DMS 273 (cell line): ENCODE measurements around the gene CDC42BPB.
A peak's percentile ranks its signal among the peaks of the same experiment; 100 is the strongest.

Experiments used
- DNase-seq: peaks from one replicate; lab custom pipeline; 2025; ENCODE audit not compliant: unreplicated experiment; lab: John Stamatoyannopoulos, UW

The CDC42BPB gene

DNA sequence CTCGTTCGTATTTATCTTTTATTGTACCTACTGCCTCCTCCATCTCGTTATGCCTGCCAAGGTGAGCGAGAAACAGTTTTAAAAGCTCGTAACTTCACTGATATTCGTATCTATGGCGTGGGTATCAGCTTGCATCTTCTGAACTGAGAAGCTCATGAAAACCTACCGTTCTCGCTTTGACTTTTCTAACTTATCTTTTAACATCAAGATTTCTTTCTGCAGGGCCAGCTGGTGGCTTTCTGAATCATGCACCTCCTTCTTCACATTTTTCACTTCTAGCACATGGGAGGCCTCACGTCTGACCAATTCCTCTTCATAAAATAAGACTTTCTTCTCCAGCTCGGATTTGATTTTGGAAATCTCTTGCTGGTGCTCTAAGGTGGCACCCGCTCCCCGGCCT, 89.0 kb downstream of the CDC42BPB start:
- DNase-seq: no peak

DNA sequence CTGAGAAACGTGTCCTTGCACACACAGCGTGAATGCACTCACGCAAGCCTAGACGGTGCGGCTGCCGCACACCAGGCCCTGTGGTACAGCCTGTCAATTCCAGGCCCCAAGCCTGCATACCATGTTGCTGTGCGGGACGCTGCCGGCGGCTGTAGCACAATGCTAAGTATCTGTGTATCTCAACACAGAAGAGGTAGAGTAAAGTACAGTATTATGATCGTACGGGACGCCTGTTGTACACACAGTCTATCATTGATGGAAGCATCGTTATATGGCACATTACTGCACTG, 89.9 kb downstream of the CDC42BPB start:
- no peak for DNase-seq

DNA sequence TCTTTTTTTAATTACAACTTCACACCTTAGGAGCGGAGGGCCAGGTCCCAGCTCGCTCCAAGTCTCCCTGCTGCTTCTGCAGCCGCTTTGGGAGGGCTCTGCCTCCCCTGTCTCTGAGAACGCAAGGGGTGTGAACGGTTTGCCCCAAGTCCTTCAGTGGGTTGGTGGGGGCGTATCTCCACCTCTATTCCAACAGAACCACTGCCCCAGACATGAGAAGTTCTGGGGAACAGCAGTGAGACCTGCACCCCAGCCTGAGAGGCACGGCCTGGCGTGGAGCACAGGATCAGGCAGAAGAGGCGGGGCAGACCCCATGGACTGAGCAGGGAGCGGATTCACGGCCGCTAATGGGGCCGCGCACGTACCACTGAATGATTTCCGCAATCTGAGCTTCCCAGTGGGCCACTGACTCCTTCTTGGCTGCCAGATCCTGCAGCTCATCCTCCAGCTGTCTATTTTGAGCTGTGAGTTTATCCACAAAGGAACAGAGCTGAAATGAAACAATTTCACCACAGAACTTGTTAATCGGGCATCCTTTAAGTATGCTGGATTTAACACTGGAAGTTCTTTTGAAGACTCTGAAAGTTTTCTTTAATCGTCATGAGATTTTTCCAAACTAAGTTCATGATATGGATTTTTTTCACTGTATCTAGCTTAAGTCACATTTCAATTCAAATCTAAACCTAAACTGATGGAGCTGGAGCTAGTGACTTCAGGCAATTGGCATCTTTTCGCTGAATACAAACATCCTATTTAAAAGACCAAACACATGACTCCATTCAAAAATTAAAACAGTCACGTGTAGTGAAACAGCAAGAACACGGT, 90.5 kb downstream of the CDC42BPB start:
- DNase-seq: no peak

DNA sequence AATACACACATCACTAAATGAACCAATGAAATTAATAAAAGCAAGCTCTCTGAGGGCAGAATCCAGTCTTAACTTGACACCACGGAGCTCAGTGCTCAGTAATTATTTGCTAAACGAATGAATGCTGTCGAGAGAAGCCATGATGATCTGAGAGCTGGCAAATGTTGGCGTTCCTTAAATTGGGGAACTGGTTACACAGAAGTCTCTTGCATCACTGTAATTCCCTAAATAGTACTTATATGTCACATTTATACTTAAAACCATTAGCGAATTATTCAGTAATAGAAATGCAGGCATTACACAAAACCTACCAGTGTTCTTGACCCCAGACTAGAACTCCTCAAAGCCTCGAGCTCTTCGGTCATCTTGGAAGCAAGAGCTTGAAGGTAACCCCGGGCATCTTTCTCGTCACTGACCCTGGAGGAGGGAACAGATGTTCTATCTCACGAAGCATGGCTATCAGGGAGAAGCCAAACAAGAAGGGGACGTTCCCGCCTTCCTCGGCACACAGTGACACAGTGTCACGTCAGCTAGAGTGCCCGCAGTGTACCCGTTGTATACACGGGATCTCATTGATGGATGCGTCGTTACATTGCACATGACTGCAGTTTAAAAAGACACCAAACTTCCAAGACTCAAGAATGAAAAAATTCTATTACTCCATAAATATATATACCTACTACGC, 91.2 kb downstream of the CDC42BPB start:
- DNase-seq: no peak

DNA sequence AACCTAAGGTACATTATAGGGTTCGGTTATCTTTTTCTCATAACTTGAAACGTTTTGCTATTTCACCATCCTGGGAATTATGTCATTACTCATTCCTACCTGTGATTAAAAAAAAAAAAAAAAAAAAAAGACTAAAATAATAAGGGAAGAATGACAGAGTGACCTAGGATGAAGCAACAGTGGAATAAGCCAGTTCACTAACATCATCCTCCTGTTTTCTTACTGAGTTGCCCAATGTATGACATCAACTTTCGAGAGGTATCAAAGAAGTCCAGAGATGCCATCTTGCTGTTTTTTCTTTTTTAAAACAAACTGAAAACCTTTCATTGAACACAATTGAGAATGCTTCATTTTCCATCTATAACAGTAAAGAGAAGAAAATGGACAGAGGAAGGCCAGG, 92.1 kb downstream of the CDC42BPB start:
- no peak for DNase-seq

DNA sequence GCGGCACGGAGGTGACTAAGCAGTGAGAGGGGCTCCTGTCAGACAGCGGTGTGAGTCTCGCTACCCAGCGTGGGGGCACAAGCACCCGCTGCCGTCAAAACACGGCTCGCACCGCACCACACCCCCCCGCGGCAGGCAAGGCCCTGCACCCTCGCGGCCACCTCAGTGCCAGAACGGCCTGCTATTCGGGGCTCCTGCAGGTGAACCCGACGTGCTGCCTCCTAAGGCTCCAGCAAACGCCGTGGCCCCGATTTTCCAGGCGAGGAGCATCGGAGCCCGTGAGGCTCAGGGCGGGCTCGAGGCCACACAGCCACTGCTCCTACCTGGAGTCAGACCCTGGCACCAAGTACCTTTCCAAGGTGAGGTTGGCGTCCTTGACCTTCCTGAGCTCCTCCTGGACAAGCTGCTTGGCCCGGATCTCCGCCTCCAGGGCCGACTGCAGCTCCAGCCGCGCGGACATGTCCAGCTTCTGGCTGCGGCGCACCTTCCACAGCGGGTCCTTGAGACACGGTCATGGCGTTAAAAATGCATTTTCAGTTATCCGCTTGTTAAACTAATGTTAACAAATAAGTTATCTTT, 93.1 kb downstream of the CDC42BPB start:
- DNase-seq: no peak

DNA sequence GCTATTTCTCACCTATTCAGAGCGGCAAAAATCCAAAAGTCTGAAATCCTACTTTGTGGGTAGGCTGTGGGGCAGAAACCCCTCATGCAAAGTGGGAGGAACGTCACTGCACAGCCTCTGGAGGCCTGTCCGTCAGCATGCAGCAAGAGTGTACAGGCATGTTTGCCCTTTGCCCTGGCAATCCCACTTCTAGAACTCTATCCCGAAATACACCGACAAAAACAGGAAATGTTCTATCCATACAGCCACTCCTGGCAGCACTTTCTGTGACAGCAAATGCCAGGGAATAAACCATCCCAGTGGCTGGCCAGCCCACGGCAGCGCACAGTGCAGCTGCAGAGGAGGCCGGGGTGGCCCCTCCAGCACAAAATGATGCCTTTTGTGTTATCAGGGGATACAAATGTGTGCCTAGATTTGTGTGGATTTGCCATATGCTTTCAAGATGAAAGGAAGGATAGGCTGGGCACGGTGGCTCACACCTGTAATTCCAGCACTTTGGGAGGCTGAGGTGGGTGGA, 95.2 kb downstream of the CDC42BPB start:
- no peak for DNase-seq

DNA sequence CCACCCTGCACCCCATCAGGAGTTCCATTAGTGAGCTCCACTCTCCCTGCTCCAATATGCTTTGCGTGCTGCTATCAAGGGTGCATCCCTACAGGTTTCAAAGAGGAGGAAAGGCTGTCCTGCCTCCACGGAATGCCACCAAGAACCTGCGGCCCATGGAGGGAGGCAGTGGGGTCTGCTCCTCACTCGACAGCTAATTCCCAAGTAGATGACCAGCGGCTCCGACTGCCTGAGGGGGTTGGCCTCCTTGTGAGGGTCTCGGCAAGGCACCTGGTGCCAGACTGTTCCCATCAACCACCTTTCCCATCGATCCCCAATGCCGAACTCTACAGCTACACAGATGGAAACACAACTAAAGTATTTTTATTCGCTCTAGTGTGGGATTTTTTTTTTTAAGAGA, 98.9 kb downstream of the CDC42BPB start:
- DNase-seq: no peak

DNA sequence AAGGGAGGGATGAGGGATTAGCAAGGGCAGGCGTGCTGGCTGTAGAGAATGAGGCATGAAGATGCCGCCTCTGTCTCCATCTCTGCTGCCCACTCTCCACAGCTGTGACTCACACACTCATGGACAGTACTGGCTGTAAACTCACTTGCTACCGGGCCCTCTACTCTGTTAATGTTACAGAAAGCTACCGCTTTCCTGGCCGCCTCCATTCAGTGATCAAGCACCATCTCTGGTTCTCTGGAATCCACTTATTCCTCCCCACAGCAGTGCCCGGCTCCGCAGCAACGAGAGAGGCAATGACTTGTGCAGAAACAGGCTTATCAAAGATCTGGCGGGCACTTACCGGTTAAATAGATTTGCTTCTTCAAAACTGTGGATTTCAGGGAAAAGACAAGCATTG, 100.1 kb downstream of the CDC42BPB start:
- DNase-seq: no peak

DNA sequence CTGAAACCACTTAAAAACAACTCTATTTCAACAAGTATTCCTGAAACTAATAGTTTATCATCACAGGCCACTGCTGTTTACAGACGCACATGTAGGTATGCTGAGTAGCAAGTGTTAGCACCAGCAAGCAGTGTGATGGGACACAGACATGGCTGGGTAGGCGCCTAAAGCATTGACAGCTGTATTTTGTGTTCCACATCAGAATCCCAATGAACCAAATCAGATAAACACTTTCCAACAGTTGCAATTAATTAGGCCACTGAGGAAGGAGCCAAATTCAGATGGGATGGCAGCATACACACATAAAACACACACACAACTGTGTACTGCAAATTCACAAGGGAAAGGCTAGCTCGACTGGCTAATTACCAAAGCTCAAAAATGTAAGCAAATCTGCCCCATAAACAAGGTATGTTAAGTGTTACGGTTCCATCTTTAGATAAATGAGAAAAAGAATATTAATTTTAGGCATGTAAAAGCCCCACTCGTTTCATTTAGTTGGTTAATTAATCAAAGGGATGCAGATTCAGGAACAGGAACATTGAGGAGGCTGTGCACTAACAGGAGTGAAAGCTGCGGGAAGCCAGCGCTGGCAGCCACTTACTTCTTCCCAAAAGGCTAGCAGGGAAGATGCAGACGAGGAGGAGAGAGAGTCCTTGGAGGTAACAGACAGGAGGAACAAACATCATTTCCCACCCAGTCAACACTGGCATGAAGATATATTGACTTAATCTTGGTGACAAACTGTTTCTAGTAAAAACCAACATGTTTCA, 101.5 kb downstream of the CDC42BPB start:
- no peak for DNase-seq

DNA sequence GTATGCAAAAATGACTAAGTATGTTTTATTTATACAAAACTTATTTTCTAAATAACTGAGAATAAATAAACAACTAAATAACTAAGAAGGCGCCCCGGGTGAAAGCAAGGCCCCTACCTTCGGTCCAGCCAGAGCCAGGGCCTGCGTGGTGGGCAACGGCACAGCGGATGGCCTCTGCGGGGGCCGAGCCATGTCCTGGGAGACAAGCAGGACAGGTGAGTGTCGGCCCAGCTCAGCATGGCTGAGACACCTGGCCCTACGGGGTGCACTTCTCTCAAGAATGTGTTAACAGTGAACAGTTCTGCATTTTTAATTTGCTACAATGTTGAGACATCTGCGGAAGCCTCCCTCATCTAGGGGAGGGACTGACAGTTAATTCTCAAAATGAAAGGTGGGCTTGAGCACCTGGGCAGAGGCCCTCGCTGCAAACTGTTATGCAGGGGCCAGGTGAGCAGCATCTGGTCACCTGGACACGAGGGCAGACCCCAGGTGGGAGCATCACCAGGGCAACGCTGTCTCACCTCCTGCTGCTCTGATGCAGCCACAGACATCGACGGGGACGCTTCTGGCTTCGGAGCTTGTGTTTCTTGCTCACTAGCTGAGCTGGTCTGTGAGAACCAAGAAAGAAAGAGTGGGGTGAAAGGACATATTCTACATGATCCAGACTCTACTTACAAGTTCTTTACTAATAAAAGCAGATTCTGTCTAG, 103.1 kb downstream of the CDC42BPB start:
- no peak for DNase-seq

DNA sequence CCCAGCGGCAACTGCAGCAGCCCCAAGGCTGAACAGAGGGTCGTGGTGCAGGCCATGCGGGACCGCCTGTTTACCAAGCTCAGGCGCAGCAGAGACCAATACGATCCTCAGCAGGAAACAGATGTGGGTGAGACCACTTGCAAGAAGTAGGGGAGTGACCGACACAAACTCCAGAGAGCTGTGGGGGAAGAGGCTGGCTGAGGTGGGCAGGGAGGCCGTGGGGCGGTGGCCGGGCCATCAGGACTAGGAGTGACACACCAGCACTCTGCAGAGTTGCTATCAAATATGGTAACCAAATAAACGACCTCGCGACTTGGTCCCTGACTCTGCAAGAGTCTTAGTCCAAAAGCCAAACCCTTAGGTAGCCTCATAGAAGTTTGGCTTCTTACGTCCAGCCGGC, 104.2 kb downstream of the CDC42BPB start:
- DNase-seq: no peak

DNA sequence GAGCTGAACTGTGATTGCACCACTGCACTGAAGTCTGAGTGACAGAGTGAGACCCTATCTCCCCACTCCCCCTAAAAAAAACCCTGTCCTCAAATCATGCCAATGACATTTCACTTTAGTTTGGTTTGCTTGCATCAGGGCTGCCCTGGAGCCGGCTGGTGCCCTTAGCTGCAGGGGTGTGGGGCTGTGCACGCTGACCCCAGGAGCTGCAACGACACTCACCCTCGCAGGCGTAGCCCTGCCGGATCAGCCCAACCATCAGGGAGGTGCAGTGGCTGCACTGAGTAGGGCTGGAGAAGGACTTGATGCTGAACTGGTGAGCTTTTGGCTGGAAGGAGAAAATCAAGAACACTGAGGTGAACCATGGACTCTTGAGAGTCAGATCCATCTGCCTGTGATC, 105.1 kb downstream of the CDC42BPB start:
- DNase-seq: no peak

DNA sequence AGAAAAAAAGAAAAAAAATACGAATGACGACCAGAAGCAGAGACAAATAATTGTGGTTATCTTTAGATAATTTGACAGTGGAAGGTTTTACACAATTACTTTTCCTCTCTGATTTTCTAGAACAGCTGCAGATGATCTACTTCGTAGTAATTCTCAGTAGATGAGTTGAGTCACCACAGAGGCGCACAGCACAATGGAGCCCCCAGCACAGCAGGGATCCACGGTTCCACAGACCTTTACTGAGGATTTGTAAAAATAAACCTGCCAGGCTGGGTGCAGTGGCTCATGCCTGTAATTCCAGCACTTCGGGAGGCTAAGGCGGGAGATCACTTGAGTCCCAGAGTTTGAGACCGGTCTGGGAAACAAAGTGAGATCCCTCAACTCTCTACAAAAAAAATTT, 105.5 kb downstream of the CDC42BPB start:
- no peak for DNase-seq

DNA sequence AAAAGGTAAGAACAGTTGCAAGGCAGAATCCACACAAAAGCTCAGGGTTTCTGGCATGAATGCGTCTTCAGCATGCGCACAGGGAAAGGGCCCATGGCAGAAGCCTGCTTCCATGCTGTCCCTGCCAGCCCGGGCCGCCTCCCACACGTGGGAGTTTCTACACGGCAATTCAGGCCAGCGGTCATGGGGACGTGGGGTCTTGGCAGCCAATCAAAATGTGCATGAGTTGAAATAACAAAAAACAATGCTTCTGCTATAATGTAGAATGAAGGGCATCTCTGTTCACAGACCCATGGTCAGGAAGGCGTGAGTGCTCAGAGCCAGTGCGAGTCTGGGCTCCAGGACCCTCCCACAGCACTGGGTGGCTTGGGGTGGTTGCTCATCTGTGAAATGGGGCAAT, 106.3 kb downstream of the CDC42BPB start:
- DNase-seq: no peak

DNA sequence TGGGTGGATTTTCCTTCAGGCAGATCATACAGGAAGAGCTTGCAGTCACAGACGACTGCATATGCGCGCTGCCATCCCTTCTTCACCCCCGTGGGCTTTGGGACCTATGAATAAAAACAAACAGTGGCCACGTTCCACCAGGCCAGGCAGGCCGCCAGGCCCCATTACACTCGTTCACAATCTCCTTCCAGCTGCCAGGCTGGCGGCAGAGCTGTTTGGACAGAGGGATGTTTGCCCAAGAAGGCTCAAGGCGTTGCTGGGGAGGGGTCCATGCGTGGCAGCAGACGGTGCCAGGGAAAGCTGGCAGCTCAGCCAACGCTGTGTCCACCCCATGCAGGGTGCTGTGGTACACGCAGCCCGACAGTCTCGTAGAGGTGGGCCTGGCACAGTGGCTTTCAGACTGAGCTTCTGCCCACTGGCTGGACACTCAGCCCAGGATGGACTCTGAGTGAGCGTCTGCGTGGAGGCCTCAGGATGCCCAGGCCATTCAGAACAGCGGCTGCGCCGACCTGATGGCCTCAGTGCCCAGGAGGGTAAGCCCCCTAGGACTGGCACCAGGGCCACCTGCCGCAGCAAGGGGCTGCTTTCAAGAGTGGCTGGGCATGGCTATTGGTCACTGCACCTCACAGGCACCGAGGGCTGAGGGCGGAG, 107.4 kb downstream of the CDC42BPB start:
- DNase-seq: peak; percentile 52

DNA sequence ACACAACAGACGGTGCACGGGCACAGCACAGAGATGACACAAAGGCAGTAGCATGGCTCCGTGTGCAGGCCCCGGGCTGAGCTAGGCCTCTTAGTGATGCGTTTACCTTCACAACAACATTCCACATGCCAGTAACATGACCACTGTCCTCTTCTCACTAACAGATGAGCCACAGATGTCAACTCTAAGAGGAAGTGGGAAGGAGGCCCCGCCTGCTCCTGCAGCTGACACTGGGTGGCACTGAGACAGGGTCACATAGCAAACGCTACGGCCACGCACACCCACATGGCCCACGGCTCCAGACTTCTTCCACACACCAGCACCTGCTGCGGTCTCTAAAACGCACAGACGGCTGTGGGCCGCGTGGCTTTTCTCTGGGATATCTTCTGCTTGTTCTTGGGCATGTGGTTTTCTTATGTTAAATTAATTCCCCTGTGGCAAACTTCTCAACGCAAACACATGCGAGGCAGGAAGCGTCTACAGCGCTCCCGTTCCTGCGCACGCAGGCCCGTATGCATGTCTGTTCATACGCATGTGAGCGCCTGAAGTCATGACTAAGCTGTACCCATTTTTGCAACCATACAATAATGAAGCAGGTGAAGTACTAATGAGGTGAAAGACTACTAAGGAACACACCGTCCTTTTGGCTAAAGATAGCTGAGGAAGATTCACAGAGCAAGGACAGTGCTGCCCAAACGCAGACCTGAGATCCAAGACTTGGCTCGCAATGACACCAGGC, 108.1 kb downstream of the CDC42BPB start:
- DNase-seq: peak; percentile 33

DNA sequence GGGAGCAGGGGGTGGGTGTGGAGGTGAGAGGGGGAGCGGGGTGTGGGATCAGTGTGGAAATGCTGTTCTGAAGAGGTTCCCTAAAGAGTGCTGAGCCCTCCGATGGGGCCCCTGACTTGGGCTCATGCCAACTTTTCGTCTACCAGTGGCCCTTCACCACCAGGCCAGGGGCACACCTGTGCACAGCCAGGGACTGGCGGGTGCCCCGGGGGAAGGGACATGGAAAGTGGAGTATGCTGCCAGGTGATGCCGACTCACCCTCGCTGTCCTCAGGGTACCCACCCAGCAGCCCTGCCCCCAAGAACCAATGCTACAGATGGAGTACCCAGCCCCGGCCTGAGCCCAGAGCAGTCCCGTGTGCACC, 108.7 kb downstream of the CDC42BPB start:
- no peak for DNase-seq

DNA sequence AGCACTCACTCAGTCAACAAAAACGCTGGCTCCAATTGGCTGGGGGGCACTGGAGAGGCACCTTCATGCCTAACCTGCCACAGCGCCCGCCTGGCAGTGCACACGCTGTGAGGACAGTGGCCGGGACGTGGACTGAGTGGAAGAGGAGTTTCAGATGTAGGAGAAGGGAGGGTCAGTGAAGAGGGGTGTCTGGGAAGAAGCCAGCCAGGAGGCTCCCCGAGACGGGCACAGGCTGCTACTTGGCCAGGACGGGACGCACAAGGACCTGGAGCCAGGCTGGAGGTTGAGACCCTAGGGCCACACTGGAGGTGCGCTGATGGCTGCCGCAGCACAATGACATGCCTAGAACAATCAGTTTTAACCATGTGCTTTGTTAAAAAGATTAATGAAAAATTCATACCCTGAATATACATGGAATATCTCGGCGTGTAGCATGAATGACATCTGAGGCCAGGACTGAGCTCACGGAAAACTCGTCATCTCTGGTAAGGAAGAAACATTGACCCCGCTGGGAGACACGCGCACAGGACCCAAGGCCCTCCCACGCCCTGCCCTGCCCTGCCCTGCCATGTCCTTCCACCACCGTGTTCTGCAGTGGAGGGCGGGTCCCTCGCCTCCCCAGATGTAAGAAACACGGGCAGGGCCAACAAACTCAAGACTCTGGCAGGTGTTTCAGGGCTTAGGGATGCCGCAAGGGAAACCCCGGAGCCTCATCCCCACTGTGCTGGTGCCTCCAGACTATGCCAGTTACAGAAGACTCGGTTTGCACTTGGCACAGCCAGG, 109.8 kb downstream of the CDC42BPB start:
- DNase-seq: no peak
